MCF 10A (cell line): ENCODE measurements around the gene PPFIBP2. TPM values are rescaled to one million over a fixed set of nuclear protein-coding genes. Genes with fewer than 3 reads are reported as not detected.

Experiments
- BruUV-seq: library from RNA; stranded (reverse); fragments of 400-500 nt; replicated peaks from 2 replicates; lab custom pipeline; 2021; lab: Mats Ljungman, UMichigan
- CTCF ChIA-PET: fragments of 300-600 bp; sonication (Branson Sonifier 250); formaldehyde crosslinking; extraction: SDS; loops from one replicate; lab custom pipeline; 2021; ENCODE audit warnings: antibody characterized with exemption, inconsistent platforms; lab: Yijun Ruan, JAX
- POLR2A ChIA-PET: fragments of 300-600, 350-650 bp; sonication (Branson Sonifier 250); formaldehyde crosslinking; extraction: SDS; loops from one replicate; lab custom pipeline; 2020; ENCODE audit warnings: antibody characterized with exemption, inconsistent platforms; lab: Yijun Ruan, JAX
- DNase-seq: peaks from one replicate; pipeline ENCODE4 v3.0.0-alpha.2; 2018; ENCODE audit not compliant: unreplicated experiment
- H3K27ac Mint-ChIP-seq: one replicate; pipeline ENCODE4 v1.8.0; 2022; ENCODE audit warnings: mild to moderate bottlenecking, low read depth, mixed read lengths; ENCODE audit not compliant: unreplicated experiment
- H3K27me3 Mint-ChIP-seq: one replicate; pipeline ENCODE4 v1.8.0; 2022; ENCODE audit warnings: mixed read lengths; ENCODE audit not compliant: insufficient read depth, unreplicated experiment
- H3K36me3 Mint-ChIP-seq: one replicate; pipeline ENCODE4 v1.8.0; 2022; ENCODE audit warnings: mild to moderate bottlenecking, moderate library complexity, mixed read lengths; ENCODE audit not compliant: insufficient read depth, unreplicated experiment
- H3K4me1 Mint-ChIP-seq: one replicate; pipeline ENCODE4 v1.8.0; 2022; ENCODE audit warnings: mixed read lengths; ENCODE audit not compliant: insufficient read depth, unreplicated experiment
- H3K4me3 Mint-ChIP-seq: one replicate; pipeline ENCODE4 v1.8.0; 2022; ENCODE audit warnings: mild to moderate bottlenecking, moderate library complexity, mixed read lengths; ENCODE audit not compliant: unreplicated experiment
- H3K9me3 Mint-ChIP-seq: one replicate; pipeline ENCODE4 v1.8.0; 2022; ENCODE audit warnings: mixed read lengths; ENCODE audit not compliant: unreplicated experiment
- intact Hi-C: fragments of 100-400 bp; cut with micrococcal nuclease; formaldehyde crosslinking; loops from 2 replicates; pipeline ENCODE4 v1.14.1; 2022
- total RNA-seq: library from RNA; stranded (reverse); gene quantifications from 2 replicates; pipeline ENCODE4 v1.2.3, GENCODE V29; 2022
- TF ChIP-seq, protein P1 (sequence below): fragments of 200-600 bp; IDR thresholded peaks from one replicate; pipeline ENCODE4 v1.8.0; 2022; ENCODE audit warnings: antibody characterized with exemption, mild to moderate bottlenecking; ENCODE audit not compliant: unreplicated experiment

PPFIBP2 gene
- total RNA-seq, 1 experiment from 2014 or later = 3.5 TPM

DNA sequence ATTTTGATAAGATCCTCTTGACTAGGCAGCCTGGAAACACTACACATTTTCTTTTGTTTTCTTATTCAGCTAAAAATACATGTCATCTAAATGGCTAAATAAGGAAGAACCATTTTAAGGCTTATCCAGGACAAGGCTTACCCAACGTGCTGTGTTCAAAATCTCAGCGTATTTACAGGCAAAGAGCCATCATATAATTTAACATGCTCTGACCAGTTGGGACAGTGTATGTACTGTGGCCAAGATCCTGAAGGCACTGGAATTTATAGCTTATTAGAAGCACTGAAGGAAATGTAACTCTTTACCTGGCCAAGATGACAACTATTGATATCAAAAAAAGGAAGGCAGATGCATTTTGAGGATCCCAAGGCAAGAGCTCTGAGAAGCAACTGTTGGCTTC, 71.1 kb downstream of the PPFIBP2 start:
- ChIA-PET POLR2A (interaction anchor here (1.2 to 1.4 kb wide), 2 partner anchors 9 to 13 kb away, joined by 3 to 4 read pairs; no protein-coding TSS in a partner anchor), CTCF (interaction anchor here (0.6 to 3.3 kb wide), 6 partner anchors 8 to 794 kb away, joined by 3 to 32 read pairs (median 6); no protein-coding TSS in a partner anchor)
- intact Hi-C loops = no loop called here
- no TSS peak for BruUV-seq
- Mint-ChIP-seq H3K36me3 (no peaks in the 10 kb centered on the region), H3K9me3 (no peaks in the 10 kb centered on the region), H3K27ac (no peak overlapping the region), H3K4me3 (no peak overlapping the region), H3K4me1 (peaks cover 13% of the 10 kb centered on the region), H3K27me3 (no peaks in the 10 kb centered on the region)
- no peak for DNase-seq
- TF ChIP-seq, protein P1, sequence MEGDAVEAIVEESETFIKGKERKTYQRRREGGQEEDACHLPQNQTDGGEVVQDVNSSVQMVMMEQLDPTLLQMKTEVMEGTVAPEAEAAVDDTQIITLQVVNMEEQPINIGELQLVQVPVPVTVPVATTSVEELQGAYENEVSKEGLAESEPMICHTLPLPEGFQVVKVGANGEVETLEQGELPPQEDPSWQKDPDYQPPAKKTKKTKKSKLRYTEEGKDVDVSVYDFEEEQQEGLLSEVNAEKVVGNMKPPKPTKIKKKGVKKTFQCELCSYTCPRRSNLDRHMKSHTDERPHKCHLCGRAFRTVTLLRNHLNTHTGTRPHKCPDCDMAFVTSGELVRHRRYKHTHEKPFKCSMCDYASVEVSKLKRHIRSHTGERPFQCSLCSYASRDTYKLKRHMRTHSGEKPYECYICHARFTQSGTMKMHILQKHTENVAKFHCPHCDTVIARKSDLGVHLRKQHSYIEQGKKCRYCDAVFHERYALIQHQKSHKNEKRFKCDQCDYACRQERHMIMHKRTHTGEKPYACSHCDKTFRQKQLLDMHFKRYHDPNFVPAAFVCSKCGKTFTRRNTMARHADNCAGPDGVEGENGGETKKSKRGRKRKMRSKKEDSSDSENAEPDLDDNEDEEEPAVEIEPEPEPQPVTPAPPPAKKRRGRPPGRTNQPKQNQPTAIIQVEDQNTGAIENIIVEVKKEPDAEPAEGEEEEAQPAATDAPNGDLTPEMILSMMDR = no peak

DNA sequence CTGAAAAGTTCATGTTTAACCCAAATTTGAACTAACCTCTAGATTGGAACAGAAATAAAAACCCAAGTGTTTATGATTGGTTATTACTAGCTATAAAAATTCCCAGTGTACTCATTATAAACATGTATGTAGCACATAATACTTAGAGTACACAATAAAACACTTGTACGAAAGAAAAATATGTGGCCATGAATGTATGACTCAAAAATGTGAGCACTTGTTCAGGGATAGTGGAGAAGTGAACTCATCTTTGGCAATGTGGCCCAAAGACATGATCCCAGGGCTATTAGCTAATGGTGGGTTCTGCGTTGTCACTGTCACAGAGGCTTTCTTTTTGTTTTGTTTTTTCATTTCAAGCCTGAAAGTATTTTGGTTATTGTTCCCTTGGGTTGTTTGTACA, 72.0 kb downstream of the PPFIBP2 start:
- Mint-ChIP-seq H3K4me1 (peaks cover 9% of the 10 kb centered on the region), H3K36me3 (no peaks in the 10 kb centered on the region), H3K9me3 (no peaks in the 10 kb centered on the region), H3K27me3 (no peaks in the 10 kb centered on the region), H3K4me3 (no peak overlapping the region), H3K27ac (no peak overlapping the region)
- no TSS peak for BruUV-seq
- CTCF ChIA-PET = interaction anchor here (1.2 to 3.1 kb wide), 3 partner anchors 9 to 71 kb away, joined by 4 to 24 read pairs (median 16); no protein-coding TSS in a partner anchor
- no peak for DNase-seq
- TF ChIP-seq, protein P1 = no peak
- POLR2A ChIA-PET = interaction anchor here (1.4 to 1.6 kb wide), 3 partner anchors 10 to 14 kb away, joined by 3 to 7 read pairs (median 4); no protein-coding TSS in a partner anchor
- intact Hi-C loops = no loop called here

DNA sequence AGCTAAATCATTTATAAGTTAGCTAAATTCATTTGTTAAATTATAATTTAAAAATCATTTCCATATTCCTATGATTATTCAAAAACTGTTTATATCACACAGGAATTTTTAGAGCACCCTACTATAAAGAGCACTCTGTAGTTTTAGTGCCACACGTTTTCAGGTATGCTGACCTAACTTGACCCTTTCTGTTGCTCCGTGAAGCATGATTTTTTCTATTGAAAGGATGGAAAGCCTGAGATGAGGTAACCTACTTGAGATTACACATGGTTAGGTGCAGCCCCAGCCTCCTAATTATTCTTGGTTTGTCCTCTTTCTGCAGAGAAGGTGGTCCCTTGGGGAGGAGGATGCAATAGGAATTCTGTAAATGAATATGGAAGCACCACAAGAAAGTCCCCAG, 72.6 kb downstream of the PPFIBP2 start:
- ChIA-PET POLR2A (interaction anchor here (1.4 to 1.6 kb wide), 3 partner anchors 11 to 14 kb away, joined by 3 to 7 read pairs (median 4); no protein-coding TSS in a partner anchor), CTCF (interaction anchor here (1.1 to 3.1 kb wide), 3 partner anchors 15 to 70 kb away, joined by 3 to 24 read pairs (median 16); no protein-coding TSS in a partner anchor)
- no TSS peak for BruUV-seq

DNA sequence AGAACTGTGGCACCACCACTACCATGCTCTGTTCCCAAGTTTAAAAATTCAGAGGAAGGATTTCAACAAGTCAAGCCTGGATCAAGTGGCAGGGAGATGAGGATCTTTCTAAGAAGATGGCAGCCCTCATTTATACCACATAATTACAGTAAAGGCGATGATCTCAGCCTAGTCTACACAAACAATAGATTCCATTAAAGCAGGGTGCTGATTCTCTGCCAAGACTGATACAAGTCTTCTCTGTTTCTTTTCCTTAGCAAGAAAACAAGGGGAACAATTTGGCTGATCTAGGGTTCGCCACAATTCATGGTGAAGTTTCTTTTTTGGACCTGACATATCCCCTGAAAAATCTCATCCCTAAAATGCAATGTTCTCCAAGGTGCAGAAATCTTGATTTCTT, 73.9 kb downstream of the PPFIBP2 start:
- POLR2A ChIA-PET = no interaction called here
- no peak for DNase-seq
- H3K9me3 Mint-ChIP-seq = no peaks in the 10 kb centered on the region
- CTCF ChIA-PET = interaction anchor here (1.1 to 3.1 kb wide), 3 partner anchors 16 to 69 kb away, joined by 3 to 24 read pairs (median 16); no protein-coding TSS in a partner anchor
- no TSS peak for BruUV-seq
- TF ChIP-seq, protein P1 = no peak
- peaks cover 14% of the 10 kb centered on the region for H3K4me1 Mint-ChIP-seq
- no peaks in the 10 kb centered on the region for H3K27me3 Mint-ChIP-seq
- no peak overlapping the region for H3K27ac Mint-ChIP-seq
- intact Hi-C loops = no loop called here
- no peak overlapping the region for H3K4me3 Mint-ChIP-seq
- H3K36me3 Mint-ChIP-seq = no peaks in the 10 kb centered on the region

More for the DNA sequence above, 72.6 kb downstream of the PPFIBP2 start:
- Mint-ChIP-seq H3K27ac (no peak overlapping the region), H3K4me3 (no peak overlapping the region), H3K9me3 (no peaks in the 10 kb centered on the region), H3K4me1 (peaks cover 9% of the 10 kb centered on the region), H3K27me3 (no peaks in the 10 kb centered on the region), H3K36me3 (no peaks in the 10 kb centered on the region)
- intact Hi-C loops = no loop called here
- TF ChIP-seq, protein P1 = no peak
- no peak for DNase-seq
